D341Med (cell line): ENCODE results near the gene TRPC4AP.
"Not testable (repeated sequence)": the region's sequence is repeated elsewhere in the genome, so short reads cannot be mapped to it uniquely, and the experiment has no call there.

Experiments used
- DNase-seq: peaks from one replicate; pipeline ENCODE4 v3.0.0; 2012; ENCODE audit warnings: low spot score

TRPC4AP gene

DNA sequence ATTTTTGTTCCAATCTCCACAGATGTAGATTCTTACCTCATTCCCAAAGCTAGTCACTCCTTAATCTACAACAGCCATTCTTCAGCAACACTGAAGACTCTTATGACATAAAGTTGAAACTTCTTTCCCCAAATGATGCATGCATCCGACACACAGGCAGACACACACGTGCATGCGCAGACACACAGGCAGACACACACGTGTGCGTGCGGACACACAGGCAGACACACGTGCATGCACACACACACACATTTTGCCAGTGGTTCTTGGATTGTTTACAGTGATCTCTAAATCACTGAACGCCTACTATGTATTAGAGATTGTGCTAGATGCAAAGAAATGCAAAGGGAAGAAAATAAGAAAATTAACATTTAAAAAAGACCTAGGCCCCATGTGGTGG lies 9.0 kb upstream of the TRPC4AP start:
- no peak for DNase-seq

- no peak for DNase-seq
Measured at GRCh38 chr20:35093267-35093884, 769 bp upstream of the TRPC4AP start.

GRCh38 chr20:35091816-35092523 lies 637 bp downstream of the TRPC4AP start:
- DNase-seq = no peak

DNA sequence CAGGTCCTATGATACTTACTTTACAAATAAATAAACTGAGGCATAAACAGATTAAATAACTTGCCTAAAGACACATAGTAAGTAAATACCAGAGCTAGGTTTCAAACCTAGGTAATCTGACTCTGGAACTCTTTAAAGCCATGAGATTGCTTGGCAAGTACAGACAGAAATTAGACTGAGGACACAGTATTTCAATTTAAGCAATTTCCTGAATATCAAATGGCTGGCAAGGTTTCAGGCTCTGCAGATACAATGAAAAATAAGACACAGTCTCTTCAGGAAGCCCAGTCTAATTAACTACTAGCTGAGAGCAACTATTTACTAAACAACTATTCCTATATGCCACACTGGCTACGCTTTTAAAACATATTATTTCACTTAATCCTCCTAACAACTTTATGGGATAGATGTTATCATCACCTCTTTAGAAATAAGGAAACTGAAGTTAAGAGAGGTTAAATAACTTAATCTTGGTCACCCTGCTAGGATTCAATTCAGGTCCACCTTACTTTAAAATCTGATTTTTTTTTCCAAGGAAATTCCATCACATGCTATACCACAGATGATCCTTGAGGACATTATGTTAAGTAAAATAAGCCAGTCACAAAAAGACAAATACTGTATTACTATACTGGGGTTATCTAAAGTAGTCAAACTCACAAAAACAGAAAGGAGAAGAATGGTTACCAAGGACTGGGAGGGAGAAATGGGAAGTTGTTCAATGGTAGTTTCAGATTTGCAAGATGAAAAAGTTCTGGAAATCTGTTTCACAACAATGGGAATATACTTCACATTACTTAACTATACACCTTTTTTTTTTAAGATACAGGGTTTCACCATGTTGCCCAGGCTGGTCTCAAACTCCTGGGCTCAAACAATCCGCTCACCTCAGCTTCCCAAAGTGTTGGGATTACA lies 4.1 kb downstream of the TRPC4AP start:
- DNase-seq = no peak

- no peak for DNase-seq
Measured at GRCh38 chr20:35087791-35088190, 4.8 kb downstream of the TRPC4AP start.

DNA sequence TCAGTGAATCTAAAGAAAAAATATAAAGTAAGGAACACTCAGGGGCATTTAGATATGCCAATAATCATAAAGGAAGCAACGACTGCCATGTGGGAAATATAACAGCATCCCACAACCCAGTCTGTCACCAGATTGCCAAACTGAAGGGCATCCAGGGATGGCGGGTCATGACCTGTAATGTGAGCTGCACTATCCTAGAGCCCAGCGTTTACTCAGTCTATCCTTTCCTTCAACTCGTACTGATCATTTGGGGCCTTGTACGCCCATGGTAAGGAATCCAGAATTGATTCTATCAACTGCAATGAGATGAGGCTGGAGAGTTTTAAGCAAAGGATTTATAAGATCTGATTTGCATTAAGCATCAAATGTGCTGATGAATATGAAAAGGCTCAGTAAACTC lies 5.3 kb downstream of the TRPC4AP start:
- no peak for DNase-seq

DNA sequence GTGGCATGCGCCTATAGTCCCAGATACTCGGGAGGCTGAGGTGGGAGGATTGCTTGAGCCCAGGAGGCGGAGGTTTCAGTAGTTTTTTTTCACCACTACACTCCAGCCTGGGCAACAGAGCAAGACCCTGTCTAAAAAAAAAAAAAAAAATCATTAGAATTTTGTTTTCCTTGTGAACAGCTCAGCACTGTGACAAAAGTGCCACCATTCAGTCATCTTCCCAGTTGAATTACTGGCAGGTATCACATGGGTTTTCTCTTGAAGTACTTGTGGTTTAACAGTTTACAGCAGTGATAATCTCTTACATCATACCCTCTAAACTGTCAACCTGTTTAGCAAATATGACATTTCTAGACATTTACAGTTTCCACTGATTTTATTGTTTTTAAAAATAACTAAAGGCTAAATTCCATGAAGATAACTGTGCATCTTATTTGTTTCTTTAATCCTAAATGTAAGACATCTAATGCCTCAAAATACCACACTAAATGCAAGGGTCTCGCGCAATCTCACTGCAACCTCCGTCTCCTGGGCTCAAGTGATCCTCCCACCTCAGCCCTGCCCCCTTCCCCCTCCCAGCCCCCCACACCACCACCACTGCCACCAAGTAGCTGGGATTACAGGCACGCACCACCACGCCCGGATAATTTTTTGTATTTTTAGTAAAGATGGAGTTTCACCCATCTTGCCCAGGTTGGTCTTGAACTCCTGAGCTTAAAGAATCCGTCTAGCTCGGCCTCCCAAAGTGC lies 7.0 kb downstream of the TRPC4AP start:
- no peak for DNase-seq

GRCh38 chr20:35084998-35085397 lies 7.6 kb downstream of the TRPC4AP start:
- DNase-seq = no peak

DNA sequence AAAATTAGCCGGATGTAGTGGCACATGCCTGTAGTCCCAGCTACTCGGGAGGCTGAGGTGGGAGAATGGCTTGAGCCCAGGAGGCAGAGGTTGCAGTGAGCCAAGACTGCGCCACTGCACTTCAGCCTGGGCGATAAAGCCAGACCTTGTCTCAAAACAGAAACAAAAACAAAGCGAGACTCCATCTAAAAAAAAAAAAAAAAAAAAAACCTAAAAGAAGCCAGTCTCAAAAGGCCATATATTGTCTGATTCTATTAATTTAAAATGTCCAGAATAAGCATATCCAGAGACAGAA lies 12.3 kb downstream of the TRPC4AP start:
- not testable (repeated sequence) for DNase-seq

GRCh38 chr20:35079472-35080347 lies 12.9 kb downstream of the TRPC4AP start:
- no peak for DNase-seq

- no peak for DNase-seq
Measured at GRCh38 chr20:35077872-35078271, 14.7 kb downstream of the TRPC4AP start.

DNA sequence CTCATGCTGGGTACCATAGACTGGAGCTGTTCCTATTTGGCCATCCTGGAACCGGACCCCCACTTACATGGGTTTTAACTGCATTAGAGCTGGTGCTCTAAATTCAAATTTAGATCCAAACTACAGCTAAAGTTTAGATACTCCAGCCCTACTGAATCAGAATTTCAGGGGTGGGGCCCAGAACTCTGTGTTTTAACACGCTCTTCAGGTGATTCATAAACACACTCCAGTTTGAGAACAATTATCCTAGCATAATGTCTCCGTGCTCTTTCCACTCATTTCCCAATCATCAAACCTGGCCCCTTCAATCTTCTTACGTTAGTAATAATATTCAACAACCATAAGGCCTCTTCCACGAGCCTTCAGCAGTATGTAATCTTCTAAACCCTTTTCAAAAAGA lies 15.3 kb downstream of the TRPC4AP start:
- no peak for DNase-seq

DNA sequence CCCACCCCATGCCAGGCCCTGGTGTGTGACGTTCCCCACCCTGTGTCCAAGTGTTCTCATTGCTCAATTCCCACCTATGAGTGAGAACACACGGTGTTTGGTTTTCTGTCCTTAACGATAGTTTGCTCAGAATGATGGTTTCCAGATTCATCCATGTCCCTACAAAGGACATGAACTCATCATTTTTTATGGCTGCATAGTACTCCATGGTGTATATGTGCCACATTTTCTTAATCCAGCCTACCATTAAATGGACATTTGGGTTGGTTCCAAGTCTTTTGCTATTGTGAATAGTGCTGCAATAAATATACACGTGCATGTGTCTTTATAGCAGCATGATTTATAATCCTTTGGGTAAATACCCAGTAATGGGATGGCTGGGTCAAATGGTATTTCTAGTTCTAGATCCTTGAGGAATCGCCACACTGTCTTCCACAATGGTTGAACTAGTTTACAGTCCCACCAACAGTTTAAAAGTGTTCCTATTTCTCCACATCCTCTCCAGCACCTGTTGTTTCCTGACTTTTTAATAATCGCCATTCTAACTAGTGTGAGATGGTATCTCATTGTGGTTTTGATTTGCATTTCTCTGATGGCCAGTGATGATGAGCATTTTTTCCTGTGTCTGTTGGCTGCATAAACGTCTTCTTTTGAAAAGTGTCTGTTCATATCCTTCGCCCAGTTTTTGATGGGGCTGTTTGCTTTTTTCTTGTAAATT lies 21.0 kb downstream of the TRPC4AP start:
- DNase-seq = not testable (repeated sequence)

GRCh38 chr20:35066194-35066593 lies 26.4 kb downstream of the TRPC4AP start:
- no peak for DNase-seq

- DNase-seq = no peak
Measured at GRCh38 chr20:35065181-35065580, 27.4 kb downstream of the TRPC4AP start.

DNA sequence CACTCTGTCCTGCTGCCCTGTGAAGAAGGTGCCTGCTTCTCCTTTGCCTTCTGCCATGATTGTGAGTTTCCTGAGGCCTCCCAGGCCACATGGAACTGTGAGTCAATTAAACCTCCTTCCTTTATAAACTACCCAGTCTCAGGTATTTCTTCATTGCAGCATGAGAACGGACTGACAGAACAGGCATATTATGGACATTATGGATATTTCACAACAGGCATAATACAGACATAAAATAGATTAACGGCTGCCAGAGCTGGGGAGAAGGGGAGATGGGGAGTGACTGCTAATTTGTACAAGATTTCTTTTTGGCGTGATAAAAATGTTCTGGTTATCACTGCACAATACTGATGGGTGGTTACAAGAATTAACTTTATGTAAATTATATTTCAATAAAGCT lies 29.4 kb downstream of the TRPC4AP start:
- no peak for DNase-seq

GRCh38 chr20:35062478-35062877 lies 30.1 kb downstream of the TRPC4AP start:
- DNase-seq = no peak

DNA sequence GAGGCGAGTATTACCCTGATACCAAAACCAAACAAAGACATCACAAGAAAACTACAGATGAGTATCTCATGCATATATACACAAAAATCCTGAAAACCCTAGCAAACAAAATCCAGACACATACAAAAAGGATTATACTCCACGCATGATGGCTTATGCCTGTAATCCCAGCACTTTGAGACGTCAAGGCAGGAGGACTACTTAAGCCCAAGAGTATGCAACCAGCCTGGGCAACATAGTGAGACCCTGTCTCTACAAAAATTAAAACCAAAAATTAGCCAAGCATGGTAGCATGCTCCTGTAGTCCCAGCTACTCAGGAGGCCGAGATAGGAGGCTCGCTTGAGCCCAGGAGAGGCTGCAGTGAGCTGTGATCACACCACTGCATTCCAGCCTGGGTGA lies 32.4 kb downstream of the TRPC4AP start:
- DNase-seq = no peak

DNA sequence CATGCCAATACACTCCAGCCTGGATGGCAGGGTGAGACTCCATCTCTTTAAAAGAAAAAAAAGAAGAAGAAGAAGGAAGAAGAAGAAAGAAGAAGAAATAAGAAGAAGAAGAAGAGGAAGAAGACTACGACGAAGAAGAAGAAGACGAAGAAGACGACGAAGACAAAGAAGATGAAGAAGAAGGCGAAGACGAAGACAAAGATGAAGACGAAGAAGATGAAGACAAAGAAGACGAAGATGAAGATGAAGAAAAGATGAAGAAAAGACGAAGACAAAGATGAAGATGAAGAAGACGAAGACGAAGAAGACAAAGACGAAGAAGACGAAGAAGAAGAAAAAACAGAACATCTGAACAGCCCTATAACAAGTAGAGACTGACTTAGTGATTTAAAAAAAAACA lies 33.0 kb downstream of the TRPC4AP start:
- DNase-seq = no peak

DNA sequence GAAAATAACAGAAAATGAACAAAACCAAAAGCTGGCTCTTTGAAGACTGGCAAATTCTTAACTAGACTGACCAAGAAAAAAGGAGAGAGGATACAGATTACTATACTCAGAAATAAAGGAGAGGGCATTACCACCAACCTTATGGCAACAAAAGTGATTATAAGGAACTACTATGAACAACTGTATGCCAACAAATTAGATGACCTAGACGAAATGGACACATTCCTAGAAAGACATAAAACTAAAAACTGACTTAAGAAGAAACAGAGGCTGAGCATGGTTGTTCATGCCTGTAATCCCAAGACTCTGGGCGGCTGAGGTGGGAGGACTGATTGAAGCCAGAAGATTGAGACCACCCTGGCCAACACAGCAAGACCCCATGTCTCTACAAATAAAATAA lies 33.5 kb downstream of the TRPC4AP start:
- no peak for DNase-seq
